Neural crest cell (in vitro differentiated cells): Measurements from ENCODE around the gene MRPS25. TPM values are rescaled to one million over a fixed set of nuclear protein-coding genes. Genes with fewer than 3 reads are reported as not detected.

Source experiments
- DNase-seq: peaks from one replicate; pipeline ENCODE4 v3.0.0; 2021; ENCODE audit warnings: low read depth, mixed read lengths, low spot score
- H3K27ac Mint-ChIP-seq: one replicate; pipeline ENCODE4 v1.8.0; 2021; ENCODE audit warnings: mild to moderate bottlenecking, mixed read lengths; ENCODE audit not compliant: unreplicated experiment
- H3K27me3 Mint-ChIP-seq: 2 replicates; pipeline ENCODE4 v1.8.0; 2021; ENCODE audit warnings: low read depth, mild to moderate bottlenecking, mixed read lengths
- H3K36me3 Mint-ChIP-seq: 2 replicates; pipeline ENCODE4 v1.8.0; 2021; ENCODE audit warnings: low read depth, mild to moderate bottlenecking, mixed read lengths
- H3K4me1 Mint-ChIP-seq: 2 replicates; pipeline ENCODE4 v1.8.0; 2021; ENCODE audit warnings: mixed read lengths
- H3K4me3 Mint-ChIP-seq: one replicate; pipeline ENCODE4 v1.8.0; 2021; ENCODE audit warnings: mild to moderate bottlenecking, mixed read lengths
- H3K9me3 Mint-ChIP-seq: 2 replicates; pipeline ENCODE4 v1.8.0; 2021; ENCODE audit warnings: mixed read lengths
- CTCF ChIP-seq: fragments of 200-600 bp; sonication (generic); conservative IDR thresholded peaks from 2 replicates; pipeline ENCODE4 v1.5.0; 2021; ENCODE audit warnings: antibody characterized with exemption, mild to moderate bottlenecking
- total RNA-seq: library from RNA; stranded (reverse); gene quantifications from 2 replicates; pipeline ENCODE4 v1.2.1, GENCODE V29; 2021

Gene MRPS25
- total RNA-seq, 1 donor from 2014 or later, result 60.9 TPM

GRCh38 chr3:15099364-15100098, 34.4 kb upstream of the MRPS25 start:
- TF ChIP-seq CTCF, result no peak
- H3K4me1 Mint-ChIP-seq, result peaks cover 22% of the 10 kb centered on the region
- H3K4me3 Mint-ChIP-seq, result peak overlapping the region; percentile 92
- peak overlapping the region; percentile 87 for H3K27ac Mint-ChIP-seq
- DNase-seq, result no peak
- H3K27me3 Mint-ChIP-seq, result no peaks in the 10 kb centered on the region
- H3K9me3 Mint-ChIP-seq, result no peaks in the 10 kb centered on the region
- no peaks in the 10 kb centered on the region for H3K36me3 Mint-ChIP-seq

DNA sequence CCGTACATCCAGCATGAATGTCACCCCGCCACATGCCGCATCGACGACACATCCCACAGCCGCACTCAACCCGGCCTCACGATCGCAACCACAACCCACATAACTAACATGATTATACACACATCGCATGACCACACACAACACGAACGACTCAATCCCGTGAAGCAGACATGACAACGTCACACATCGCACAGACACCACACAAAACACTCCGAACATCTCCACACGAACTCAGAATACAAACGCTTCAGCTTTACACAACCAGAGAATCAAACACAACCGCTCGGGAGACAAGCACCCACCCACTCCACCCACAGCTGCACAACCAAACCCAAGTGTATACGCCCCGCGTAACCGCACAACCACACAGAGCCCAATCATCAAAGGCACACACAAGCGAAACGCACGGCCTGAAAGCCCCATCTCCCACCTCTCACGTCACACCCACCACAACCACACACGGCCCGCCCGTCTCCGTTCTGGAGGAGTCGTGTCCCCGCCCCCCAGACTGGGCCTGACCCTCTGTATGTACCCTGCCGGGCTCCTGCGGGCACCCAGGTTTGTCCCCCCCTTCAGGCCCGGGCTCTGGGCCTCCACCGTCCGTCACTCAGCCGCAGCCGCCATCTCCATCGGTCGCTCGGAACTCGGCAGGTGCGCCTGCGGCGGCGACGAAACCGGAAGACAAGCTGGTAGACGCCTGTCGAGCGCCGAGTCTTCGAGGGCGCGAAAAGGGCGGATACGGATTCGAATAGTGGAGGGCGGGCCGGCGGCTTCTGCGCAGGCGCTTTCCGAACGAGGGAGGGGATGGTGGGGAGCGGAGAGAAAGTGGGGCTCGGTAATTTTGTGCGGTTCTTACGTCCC, 33.6 kb upstream of the MRPS25 start, which contains the start of gene RBSN:
RBSN (minus strand) TSS at position 646 of the 861 bp plus-strand sequence. CDS start 3,028 bp downstream, outside the sequence.
- no peaks in the 10 kb centered on the region for H3K27me3 Mint-ChIP-seq
- H3K4me1 Mint-ChIP-seq, result peaks cover 22% of the 10 kb centered on the region
- H3K9me3 Mint-ChIP-seq, result no peaks in the 10 kb centered on the region
- DNase-seq, result peak; percentile 85
- H3K4me3 Mint-ChIP-seq, result peak within 1 kb of the TSS; percentile 92
- H3K27ac Mint-ChIP-seq, result peak within 1 kb of the TSS; percentile 87
- H3K36me3 Mint-ChIP-seq, result no peaks in the 10 kb centered on the region
- no peak for TF ChIP-seq CTCF

- no peaks in the 10 kb centered on the region for H3K36me3 Mint-ChIP-seq
- H3K9me3 Mint-ChIP-seq, result no peaks in the 10 kb centered on the region
- peak overlapping the region; percentile 92 for H3K4me3 Mint-ChIP-seq
- peak overlapping the region; percentile 10 for H3K27ac Mint-ChIP-seq
- H3K4me1 Mint-ChIP-seq, result peaks cover 22% of the 10 kb centered on the region
- no peaks in the 10 kb centered on the region for H3K27me3 Mint-ChIP-seq
- no peak for DNase-seq
- no peak for TF ChIP-seq CTCF
These were observed 32.8 kb upstream of the MRPS25 start for GRCh38 chr3:15097891-15098290.

DNA sequence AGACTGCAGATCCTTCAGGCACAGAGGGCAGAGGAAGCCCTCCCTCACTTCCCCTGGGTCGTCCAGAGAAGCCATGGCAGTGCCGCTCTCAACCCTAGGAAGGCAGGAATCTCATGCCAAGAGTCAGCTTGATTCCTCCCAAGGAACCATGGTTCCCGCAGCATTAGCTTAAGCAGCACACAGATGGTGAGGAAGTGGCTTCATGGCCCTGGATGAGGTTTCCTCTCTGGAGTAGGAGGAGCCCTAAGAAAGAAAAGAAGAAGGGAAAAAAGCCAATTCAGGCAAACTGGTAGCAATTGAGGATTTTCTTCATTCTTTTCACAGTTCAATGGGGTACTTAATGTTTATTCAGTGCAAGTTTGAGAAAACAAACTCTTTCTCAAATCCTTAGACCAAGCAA, 30.9 kb upstream of the MRPS25 start:
- Mint-ChIP-seq H3K27me3 (no peaks in the 10 kb centered on the region), H3K36me3 (no peaks in the 10 kb centered on the region), H3K9me3 (no peaks in the 10 kb centered on the region), H3K27ac (no peak overlapping the region), H3K4me1 (peaks cover 22% of the 10 kb centered on the region), H3K4me3 (peak overlapping the region; percentile 82)
- no peak for TF ChIP-seq CTCF
- DNase-seq, result no peak

DNA sequence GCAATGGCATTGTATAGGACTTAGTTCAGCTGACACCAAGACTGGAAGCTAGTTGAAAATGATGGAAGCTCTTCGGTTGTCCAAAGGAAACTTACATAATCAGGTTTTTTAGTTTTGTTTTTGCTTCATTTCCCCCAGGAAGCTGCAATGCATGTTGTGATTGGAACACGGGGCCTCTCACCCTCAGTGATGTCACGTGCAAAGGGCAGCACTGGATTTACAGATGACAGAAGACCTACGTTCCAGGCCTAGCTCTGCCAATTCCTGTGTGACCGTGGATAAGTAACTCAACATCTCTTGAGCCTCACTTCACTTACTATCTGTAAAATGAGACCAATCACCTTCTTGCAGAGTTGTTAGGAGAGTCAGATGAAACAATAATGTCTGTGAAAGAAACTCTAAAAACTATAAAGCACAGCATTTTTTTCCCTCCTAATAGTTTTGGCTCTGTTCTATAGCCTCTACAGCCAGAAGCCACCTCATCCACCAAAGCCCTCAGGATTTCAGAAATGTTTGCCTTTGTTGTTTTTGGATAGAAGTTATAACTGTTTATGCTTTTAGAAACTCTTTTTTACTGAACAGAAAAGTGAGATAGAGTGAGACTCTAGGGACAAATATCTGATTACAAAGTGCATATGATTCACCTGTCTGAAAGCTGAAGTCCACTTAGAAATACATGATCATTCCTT, 29.2 kb upstream of the MRPS25 start:
- no peak for TF ChIP-seq CTCF
- Mint-ChIP-seq H3K4me3 (no peak overlapping the region), H3K9me3 (no peaks in the 10 kb centered on the region), H3K27ac (no peak overlapping the region), H3K27me3 (no peaks in the 10 kb centered on the region), H3K36me3 (peaks cover 2% of the 10 kb centered on the region), H3K4me1 (peaks cover 16% of the 10 kb centered on the region)
- no peak for DNase-seq
